Endometrial microvascular endothelial cells (primary cell): ENCODE data around the gene KLF5. TPM values are rescaled to one million over a fixed set of nuclear protein-coding genes. Genes with fewer than 3 reads are reported as not detected.
"Not testable (repeated sequence)": the region's sequence is repeated elsewhere in the genome, so short reads cannot be mapped to it uniquely, and the experiment has no call there.

Experiments used
- in situ Hi-C: cut with HindIII; loops from 2 replicates; pipeline ENCODE4 v1.10.0; 2017; ENCODE audit warnings: low sequenced_read_pairs, low pct_unique_long_range_greater_than_20kb; ENCODE audit errors: inconsistent ontology term
- total RNA-seq: library from RNA; depleted of rRNA; stranded (reverse); fragments of >200 nt; gene quantifications from one replicate; pipeline ENCODE4 v1.2.3, GENCODE V29; 2015; ENCODE audit errors: inconsistent ontology term

The KLF5 gene
- total RNA-seq, 1 donor from 2014 or later, result 1.1 TPM

DNA sequence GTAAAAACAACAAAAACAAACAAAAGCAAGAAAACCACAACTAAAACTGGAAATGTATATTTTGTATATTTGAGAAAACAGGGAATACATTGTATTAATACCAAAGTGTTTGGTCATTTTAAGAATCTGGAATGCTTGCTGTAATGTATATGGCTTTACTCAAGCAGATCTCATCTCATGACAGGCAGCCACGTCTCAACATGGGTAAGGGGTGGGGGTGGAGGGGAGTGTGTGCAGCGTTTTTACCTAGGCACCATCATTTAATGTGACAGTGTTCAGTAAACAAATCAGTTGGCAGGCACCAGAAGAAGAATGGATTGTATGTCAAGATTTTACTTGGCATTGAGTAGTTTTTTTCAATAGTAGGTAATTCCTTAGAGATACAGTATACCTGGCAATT is 17.1 kb downstream of the KLF5 start:
- in situ Hi-C loops, result no loop called here

DNA sequence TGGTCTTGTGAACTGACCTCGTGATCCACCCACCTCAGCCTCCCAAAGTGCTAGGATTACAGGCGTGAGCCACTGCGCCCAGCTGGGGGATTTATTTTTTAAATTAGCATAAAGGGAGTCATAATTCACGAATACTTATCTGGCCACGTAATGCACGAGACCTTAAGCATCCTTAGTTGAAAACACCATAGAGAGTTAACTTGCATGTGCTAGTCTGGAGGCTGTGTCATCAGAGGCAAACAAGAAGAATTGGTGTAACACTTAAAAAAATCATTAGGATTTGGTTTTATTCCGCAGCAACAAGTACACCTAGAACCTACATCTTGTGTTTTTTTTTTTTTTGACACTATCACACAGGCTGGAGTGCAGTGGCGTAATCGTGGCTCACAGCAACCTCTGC is 19.1 kb downstream of the KLF5 start:
- in situ Hi-C loops, result no loop called here

GRCh38 chr13:73079359-73079758 is 20.6 kb downstream of the KLF5 start:
- in situ Hi-C loops, result no loop called here

DNA sequence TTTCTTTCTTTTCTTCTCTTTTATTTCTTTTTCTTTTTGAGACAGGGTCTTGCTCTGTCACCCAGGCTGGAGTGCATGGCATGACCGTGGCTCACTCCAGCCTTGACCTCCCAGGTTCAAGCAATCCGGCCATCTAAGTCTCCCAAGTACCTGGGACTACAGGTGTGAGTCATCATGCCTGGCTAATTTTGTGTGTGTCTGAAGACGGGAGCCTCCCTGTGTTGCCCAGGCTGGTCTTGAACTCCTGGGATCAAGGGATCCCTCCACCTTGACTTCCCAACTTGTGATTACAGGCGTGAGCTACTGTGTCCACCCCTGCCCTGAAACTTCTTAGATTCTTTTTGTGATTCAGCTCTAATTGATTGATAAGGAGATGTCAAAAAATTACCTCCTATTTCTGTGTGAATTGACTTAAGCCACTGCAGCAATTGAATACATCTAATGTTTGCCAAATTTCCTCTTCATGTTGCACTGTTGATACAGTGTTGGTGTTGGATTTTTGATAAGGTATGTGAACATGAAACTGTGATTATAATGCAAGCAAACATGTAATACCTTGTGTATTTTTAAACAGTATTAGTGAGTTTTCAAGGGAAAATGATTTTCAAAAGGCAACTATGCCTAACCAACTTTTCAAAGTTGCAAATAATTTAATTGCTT is 22.6 kb downstream of the KLF5 start:
- in situ Hi-C loops, result no loop called here

DNA sequence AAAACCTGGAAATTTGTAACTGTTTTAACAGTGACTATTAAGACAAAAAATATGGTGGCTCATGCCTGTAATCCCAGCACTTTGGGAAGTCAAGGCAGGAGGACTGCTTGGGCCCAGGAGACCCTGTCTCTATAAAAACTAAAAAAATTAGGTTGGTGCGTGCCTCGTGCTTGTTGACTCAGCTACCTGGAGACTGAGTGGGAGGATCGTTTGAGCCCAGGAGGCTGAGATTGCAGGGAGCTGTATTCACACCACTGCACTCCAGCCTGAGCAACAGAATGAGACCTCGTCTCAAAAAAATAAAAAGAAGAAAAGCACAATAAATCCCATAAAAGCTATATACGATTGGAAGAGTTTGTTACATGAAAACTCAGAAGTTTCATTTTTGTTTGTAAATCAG is 23.7 kb downstream of the KLF5 start:
- in situ Hi-C loops, result no loop called here

DNA sequence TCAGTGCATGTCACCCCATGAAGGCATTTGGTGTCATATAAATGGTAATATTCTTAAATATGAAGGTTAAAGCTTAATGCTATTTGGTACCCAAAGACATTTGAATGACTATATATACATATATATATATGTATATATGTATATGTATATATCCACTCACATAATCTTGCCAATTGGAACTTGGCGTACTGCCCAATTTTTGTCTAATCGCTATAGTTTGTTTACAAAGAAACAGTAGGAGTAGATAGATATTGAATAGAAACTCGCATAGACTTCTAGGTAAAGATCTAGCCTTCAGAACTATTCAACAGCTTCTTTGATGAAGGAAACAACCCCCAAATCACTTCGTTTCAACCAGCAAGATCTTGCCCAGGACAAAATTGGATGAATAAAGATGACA is 24.1 kb downstream of the KLF5 start:
- in situ Hi-C loops, result no loop called here

DNA sequence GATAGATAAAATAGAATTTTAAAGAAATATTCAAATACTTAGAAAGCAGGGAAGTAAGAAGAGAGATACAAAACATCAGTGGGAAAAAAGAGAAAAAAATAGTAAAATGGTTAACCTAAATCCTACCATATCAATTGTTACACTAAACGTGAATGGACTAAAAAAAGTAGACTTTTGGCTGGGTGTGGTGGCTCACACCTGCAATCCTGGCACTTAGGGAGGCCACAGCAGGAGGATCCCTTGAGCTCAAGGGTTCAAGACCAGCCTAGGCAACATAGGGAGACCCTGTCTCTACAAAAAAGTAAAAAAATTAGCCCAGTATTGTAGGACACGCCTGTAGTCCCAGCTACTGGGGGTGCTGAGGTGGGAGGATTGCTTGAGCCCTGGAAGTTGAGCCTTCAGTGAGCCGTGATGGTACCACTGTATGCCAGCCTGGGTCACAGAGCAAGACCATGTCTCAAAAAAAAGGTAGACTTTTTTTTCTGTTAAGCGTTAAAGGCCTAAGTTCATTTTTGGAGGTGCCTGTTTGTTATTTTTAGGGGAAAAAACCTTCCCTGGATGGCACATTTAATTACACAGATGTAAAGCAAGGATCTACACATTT is 29.6 kb downstream of the KLF5 start:
- in situ Hi-C loops, result no loop called here

GRCh38 chr13:73089213-73089612 is 30.4 kb downstream of the KLF5 start:
- in situ Hi-C loops, result no loop called here

DNA sequence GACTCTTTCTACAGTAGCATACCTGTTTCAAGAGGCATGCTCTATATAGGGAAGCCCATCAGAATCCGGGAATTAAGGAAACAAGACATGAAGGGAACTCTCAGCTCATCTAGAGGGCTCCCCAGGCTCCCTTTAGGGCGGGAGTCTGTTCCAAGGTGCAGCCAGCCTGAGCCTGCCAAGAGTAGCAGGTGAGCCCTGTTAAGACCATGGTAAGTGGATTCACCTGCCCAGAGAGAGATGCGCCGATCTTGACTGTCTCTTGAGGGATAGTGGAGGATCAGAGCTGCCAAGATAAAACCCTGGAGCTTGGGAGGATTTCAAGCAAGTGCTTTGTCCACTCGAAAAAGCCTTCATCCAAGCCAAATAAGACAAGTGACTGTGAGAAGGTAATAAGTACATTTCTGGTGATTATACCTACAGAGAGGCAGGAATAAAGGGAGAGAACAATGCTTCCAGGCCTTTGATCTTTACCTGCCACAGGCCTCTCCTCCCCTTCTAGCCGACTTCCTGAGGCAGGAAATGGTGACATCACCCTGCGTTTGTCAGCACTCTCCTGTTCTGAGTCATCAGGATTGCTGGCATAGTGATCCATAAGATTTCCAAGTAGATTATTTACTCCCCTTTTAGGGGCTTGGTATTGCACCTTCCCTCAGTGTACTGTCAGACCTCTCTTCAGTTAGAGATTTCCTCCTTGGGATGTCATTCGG is 31.5 kb downstream of the KLF5 start:
- in situ Hi-C loops, result no loop called here

GRCh38 chr13:73090823-73091187 is 32.0 kb downstream of the KLF5 start:
- in situ Hi-C loops, result no loop called here

GRCh38 chr13:73092829-73093228 is 34.0 kb downstream of the KLF5 start:
- in situ Hi-C loops, result no loop called here

- in situ Hi-C loops, result no loop called here
These were observed 37.4 kb downstream of the KLF5 start for GRCh38 chr13:73096173-73096572.

- in situ Hi-C loops, result no loop called here
These were observed 37.8 kb downstream of the KLF5 start for GRCh38 chr13:73096638-73097037.

DNA sequence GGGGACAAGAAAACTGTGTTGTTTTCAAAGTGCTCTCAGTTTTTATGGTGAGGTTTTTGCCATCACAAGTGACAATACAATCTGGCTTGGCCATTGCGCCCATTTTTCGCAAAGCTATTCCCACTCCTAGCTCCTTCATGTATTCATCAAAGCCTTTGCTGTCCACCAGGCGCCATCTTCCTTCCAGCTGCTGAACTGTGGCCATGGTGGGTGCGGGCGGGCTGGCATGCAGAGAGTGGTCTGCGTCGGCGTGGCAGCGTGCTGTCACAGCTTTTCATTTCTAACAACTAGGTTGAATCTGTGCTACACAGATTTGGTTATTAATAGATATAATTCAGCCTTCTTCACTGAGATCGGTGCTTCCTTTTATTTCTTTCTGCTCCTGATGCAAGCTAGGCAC is 42.0 kb downstream of the KLF5 start:
- in situ Hi-C loops, result not testable (repeated sequence)

DNA sequence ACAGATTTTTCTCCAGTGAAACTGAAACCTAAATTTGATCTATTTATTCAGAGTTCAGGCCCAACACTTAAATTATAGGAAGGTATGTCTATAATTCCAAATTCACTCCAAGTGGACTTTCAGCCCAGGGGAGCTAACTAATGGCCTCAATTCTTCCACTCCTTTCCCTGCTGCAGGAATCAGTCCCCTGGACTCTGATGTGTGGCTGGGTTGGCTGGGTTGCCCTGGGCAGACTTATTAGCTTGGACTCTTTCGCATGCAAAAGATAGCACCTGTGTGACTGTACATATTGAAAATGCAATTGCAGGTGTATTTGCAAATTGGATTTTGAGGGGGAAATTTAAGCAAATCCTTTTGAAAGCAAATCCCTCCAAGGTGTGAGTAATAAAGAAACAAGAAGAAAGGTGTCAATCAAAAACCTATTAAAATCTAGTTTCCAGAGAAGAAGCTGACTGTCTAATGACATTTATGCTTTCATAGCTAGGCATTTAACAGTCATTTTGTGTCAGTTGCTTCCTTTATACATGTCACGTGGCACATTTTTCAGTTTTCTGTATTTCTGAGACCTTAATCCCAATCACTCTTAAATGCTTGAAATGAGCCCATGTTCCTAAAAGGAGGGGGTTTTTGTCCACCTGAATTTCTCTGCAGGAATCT is 42.7 kb downstream of the KLF5 start:
- in situ Hi-C loops, result no loop called here

- in situ Hi-C loops, result no loop called here
These were observed 44.4 kb downstream of the KLF5 start for GRCh38 chr13:73103238-73103637.

- in situ Hi-C loops, result no loop called here
These were observed 47.8 kb downstream of the KLF5 start for GRCh38 chr13:73106513-73107178.

- in situ Hi-C loops, result no loop called here
These were observed 48.7 kb downstream of the KLF5 start for GRCh38 chr13:73107481-73107880.

- in situ Hi-C loops, result no loop called here
These were observed 49.2 kb downstream of the KLF5 start for GRCh38 chr13:73107970-73108369.
